IPS-NIHi7 (cell line): ENCODE results near the gene SCYGR8.
A peak's percentile ranks its signal among the peaks of the same experiment; 100 is the strongest.
"Not testable (repeated sequence)": the region's sequence is repeated elsewhere in the genome, so short reads cannot be mapped to it uniquely, and the experiment has no call there.

Experiments
- DNase-seq: peaks from one replicate; pipeline ENCODE4 v3.0.0; 2012; ENCODE audit warnings: mixed read lengths; ENCODE audit errors: extremely low spot score

The SCYGR8 gene, protein sequence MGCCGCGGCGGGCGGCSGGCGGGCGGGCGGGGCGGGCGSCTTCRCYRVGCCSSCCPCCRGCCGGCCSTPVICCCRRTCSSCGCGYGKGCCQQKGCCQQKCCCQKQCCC

GRCh38 chr2:227745594-227745993 is at the start of gene SCYGR8:
SCYGR8 (plus strand) TSS chr2:227745894; CDS start chr2:227745894, 0 bp downstream.
- DNase-seq: no peak

- no peak for DNase-seq
Measured at GRCh38 chr2:227696990-227697679, 48.6 kb upstream of the SCYGR8 start.

GRCh38 chr2:227701556-227701955 is 44.1 kb upstream of the SCYGR8 start:
- DNase-seq: no peak

GRCh38 chr2:227703280-227703732 is 42.4 kb upstream of the SCYGR8 start:
- peak; percentile 42 for DNase-seq

- DNase-seq: no peak
Measured at GRCh38 chr2:227703961-227704360, 41.7 kb upstream of the SCYGR8 start.

DNA sequence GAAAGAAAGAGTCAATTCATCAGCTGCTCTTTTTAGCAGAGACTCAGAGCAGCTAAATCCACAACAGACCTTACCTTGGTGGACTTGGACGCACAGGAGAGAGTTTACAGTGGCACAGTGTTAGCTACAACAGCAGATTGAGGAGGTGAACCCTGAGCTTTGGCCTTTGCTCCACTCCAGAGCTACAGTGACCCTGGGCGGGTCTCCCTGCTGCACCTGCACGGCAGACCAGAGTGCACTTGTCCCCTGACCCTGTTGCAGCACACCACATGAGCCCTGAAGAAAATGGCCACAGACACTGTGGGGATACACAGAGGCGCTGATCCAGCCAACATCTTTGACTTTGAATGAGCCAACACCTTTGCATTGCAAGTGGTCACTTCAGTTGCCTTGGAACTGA is 38.8 kb upstream of the SCYGR8 start:
- no peak for DNase-seq

DNA sequence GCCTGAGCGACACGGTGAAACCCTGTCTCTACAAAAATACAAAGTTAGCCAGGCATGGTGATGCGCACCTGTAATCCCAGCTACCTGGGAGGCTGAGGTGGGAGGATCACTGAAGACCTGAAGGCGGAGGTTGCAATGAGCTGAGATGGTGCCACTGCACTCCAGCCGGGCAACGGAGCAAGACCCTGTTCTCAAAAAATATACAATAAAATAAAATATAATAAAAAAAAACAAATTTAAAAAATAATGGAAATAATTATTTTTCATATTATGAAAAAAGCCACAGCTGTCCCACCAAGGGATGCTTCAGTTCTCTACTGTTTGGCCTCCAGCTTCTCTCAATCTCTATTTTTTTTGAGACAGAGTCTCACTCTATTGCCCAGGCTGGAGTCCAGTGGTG is 38.3 kb upstream of the SCYGR8 start:
- DNase-seq: no peak

DNA sequence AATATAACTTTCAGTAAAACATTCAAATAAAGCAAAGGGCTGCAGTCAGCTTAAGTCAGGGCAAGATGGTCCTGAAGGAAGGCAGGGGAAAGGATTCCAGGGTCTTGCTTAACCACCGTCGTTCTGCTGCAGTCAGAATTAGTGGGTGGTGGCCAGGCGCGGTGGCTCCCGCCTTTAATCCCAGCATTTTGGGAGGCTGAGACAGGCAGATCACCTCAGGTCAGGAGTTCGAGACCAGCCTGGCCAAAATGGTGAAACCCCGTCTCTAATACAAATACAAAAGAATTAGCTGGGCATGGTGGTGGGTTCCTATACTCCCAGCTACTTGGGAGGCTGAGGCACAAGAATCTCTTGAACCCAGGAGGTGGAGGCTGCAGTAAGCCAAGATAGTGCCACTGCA is 34.7 kb upstream of the SCYGR8 start:
- no peak for DNase-seq

DNA sequence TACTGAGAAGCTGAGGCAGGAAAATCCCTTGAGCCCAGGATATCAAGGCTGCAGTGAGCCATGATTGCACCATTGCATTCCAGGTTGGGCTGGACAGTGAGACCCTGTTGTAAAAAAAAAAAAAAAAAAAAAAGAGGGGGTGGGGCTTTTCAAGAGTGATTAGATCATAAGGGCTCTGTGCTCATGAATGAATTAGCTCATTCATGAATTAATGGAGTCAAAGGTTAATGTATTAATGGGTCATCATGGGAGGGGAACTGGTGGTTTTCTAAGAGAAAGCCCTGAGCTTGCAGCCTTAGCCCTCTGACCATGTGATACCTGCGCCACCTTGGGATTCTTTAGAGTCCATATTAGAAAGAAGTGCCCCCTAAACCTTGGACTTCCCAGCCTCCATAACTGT is 32.4 kb upstream of the SCYGR8 start:
- no peak for DNase-seq

DNA sequence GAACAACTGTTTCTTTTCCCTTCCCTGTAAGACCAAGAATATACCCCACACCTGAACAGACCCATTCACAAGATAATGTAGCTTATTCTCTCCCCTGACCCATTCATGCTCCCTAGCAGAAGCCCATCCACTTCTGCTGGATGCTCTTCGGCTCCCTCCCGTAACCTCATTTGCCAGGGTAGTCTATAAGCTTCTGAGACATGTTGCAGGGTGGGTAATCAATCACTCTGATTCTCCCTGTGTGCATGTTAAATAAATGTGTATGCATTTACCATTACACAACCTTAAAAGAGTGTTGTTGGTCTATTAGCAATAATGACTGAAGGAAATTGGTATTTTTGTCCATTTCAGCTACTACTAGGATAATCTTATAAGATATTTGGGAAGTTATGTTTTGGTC is 29.2 kb upstream of the SCYGR8 start:
- no peak for DNase-seq

GRCh38 chr2:227717687-227718567 is 27.8 kb upstream of the SCYGR8 start, which contains the start of gene SLC19A3:
SLC19A3 (minus strand) TSS chr2:227718028; CDS start chr2:227702318, 15,710 bp downstream.
- DNase-seq: peak; percentile 96

DNA sequence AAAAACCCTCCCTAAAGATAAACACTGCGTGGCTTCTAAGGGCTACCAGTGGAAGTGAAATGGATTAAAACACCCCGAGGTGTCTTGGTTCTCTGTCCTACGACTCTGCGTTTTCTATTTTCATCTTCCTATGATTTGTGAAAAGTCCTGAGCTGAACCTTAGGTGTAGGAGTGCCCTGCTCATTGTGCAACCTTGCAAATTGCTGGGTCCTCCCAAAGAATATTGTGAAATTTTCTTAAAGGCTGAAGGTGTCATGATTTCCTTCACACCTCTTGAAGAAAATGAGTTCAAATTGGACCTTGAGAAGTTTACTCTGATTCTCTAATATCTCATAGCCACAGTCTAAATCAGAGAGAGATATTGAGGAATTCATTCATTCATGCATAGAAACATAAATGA is 26.1 kb upstream of the SCYGR8 start:
- DNase-seq: no peak

GRCh38 chr2:227720680-227721079 is 25.0 kb upstream of the SCYGR8 start:
- no peak for DNase-seq

- not testable (repeated sequence) for DNase-seq
Measured at GRCh38 chr2:227722821-227723220, 22.9 kb upstream of the SCYGR8 start.

GRCh38 chr2:227724394-227725039 is 21.2 kb upstream of the SCYGR8 start, which contains the start of gene SCYGR6:
SCYGR6 (minus strand) TSS chr2:227724757; CDS start chr2:227724757, 0 bp downstream.
- no peak for DNase-seq

GRCh38 chr2:227728035-227728434 is 17.7 kb upstream of the SCYGR8 start, which contains the start of gene SCYGR7:
SCYGR7 (plus strand) TSS chr2:227728335; CDS start chr2:227728335, 0 bp downstream.
- no peak for DNase-seq

DNA sequence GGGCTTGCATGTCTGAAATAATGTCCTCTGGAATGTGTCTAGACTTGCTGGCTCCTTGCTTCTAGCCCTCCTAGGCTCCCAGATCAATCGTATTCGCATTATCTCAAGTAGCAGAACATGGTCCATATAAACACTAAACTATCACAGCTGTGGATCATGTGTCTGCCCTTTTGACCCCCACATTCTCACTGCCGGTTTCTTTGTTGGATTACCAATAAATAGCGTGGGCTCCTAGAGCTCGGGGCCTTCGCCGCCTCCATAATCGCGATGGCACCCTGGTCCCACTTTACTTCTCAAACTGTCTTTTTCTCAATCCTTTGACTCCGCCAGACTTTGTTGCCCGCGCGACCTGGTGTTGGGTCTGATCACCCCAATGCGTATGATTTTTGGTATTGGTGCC is 6.3 kb upstream of the SCYGR8 start:
- no peak for DNase-seq

DNA sequence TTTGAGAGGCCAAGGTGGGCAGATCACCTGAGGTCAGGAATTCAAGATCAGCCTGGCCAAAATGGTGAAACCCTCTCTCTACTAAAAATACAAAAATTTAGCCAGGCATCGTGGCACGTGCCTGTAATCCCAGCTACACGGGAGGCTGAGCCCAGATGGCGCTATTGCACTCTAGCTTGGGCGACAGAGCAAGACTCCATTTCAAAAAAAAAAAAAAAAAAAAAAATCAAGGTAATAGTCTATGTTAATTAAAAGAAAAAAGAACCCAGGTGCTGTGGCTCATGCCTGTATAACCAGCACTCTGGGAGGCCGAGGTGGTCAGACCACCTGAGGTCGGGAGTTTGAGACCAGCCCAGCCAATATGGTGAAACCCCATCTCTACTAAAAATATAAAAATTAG is 5.0 kb upstream of the SCYGR8 start:
- DNase-seq: not testable (repeated sequence)

DNA sequence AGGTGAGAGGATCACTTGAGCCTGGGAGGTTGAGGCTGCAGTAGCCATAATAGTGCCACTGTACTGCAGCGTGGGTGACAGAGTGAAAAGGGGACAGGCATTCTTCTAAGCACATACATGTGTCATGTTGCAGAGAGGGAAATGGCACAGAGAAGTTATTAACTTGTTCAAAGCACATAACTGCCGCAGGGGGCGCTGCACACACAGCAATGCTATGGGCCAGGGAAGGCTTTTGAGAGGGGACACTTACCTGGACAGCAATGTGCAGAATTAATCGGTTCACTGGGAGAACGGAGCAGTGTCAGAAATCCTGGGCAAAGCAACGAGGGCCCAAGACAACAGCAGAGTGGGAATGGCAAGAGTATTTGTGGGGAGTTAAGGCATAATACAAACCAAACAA is 2.4 kb downstream of the SCYGR8 start:
- peak; percentile 70 for DNase-seq

DNA sequence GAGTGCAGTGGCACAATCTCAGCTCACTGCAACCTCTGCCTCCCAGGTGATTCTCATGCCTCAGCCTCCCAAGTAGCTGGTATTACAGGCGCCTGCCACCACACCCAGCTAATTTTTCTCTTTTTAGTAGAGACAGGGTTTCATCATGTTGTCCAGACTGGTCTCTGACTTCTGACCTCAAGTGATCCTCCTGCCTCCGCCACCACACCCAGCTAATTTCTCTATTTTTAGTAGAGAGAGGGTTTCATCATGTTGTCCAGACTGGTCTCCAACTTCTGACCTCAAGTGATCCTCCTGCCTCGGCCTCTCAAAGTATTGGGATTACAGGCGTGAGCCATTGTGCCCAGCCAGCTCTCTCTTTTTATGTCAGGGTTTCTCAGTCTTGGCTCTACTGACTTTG is 10.6 kb downstream of the SCYGR8 start:
- DNase-seq: not testable (repeated sequence)

DNA sequence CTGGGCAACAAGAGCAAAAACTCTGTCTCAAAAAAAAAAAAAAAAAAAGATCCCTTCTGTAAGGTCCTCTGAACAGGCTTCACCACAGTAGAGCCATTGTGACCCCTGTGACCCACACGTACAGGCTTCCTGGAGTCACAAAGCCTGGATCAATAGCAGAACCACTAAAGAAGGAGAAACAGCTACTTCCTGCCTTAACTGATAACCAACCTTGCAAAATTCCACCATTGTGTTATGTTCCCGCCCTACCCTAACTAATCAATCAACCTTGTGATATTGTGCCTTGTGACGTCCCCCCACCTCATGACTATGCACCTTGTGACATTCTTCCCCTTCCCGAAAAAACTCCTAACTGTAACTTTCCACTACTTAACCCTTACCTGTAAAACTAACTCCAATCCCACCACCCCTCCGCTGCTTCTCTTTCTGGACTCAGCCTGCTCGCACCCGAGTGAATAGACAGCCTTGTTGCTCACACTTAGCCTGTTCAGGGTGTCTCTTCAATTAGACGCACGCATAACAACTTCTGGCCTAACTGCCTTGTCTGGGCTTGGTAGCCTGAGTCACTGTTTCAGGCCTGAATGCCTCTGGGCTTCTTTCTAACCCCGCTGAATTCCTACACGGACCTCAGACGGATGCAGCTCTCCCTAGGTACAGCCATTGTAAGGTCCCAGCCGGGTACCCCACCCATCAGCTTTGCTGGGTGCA is 13.9 kb downstream of the SCYGR8 start:
- no peak for DNase-seq
